SK-N-SH treated with all-trans-retinoic acid at 6 μM for 48 hours (cell line): ENCODE measurements around the gene KCND2.

Experiments
- ARNTL ChIP-seq: fragments of 450-650 bp; formaldehyde crosslinking; IDR thresholded peaks from 2 replicates; pipeline ENCODE4 v1.5.0; 2020; ENCODE audit warnings: low read depth, mild to moderate bottlenecking, moderate library complexity, borderline replicate concordance
- CSRNP3 ChIP-seq: fragments of 250-450 bp; sonication (Bioruptor Pico); IDR thresholded peaks from 2 replicates; pipeline ENCODE4 v1.5.1; 2021; ENCODE audit warnings: mild to moderate bottlenecking, moderate library complexity
- ESRRG ChIP-seq: fragments of 250-450 bp; sonication (Bioruptor Pico); IDR thresholded peaks from 2 replicates; pipeline ENCODE4 v1.6.1; 2021; ENCODE audit warnings: mild to moderate bottlenecking
- ISL1 ChIP-seq: fragments of 250-450 bp; sonication (Bioruptor Pico); IDR thresholded peaks from 2 replicates; pipeline ENCODE4 v2.1.2; 2022; ENCODE audit warnings: mild to moderate bottlenecking, moderate library complexity
- PATZ1 ChIP-seq: fragments of 250-450 bp; sonication (Bioruptor Pico); IDR thresholded peaks from 2 replicates; pipeline ENCODE4 v1.8.0; 2020; ENCODE audit warnings: mild to moderate bottlenecking, moderate library complexity, borderline replicate concordance
- POU6F1 ChIP-seq: fragments of 250-450 bp; sonication (Bioruptor Pico); IDR thresholded peaks from 2 replicates; pipeline ENCODE4 v1.8.0; 2021; ENCODE audit warnings: low read depth, mild to moderate bottlenecking, moderate library complexity, borderline replicate concordance
- RARB ChIP-seq: fragments of 250-450 bp; sonication (Bioruptor Pico); IDR thresholded peaks from 2 replicates; pipeline ENCODE4 v1.8.0; 2021; ENCODE audit warnings: mild to moderate bottlenecking, moderate library complexity
- SNAI2 ChIP-seq: fragments of 250-450 bp; sonication (Bioruptor Pico); IDR thresholded peaks from 2 replicates; pipeline ENCODE4 v1.5.0; 2020; ENCODE audit warnings: mild to moderate bottlenecking, moderate library complexity
- TCF4 ChIP-seq: fragments of 250-450 bp; sonication (Bioruptor Pico); IDR thresholded peaks from 2 replicates; pipeline ENCODE4 v1.8.0; 2021; ENCODE audit warnings: mild to moderate bottlenecking, moderate library complexity, borderline replicate concordance
- TSHZ2 ChIP-seq: fragments of 250-450 bp; sonication (Bioruptor Pico); IDR thresholded peaks from 2 replicates; pipeline ENCODE4 v1.5.0; 2020; ENCODE audit warnings: mild to moderate bottlenecking, moderate library complexity
- ZFP3 ChIP-seq: fragments of 250-450 bp; sonication (Bioruptor Pico); IDR thresholded peaks from 2 replicates; pipeline ENCODE4 v1.5.0; 2020; ENCODE audit warnings: mild to moderate bottlenecking, moderate library complexity
- ZFP30 ChIP-seq: fragments of 450-650 bp; formaldehyde crosslinking; IDR thresholded peaks from 2 replicates; pipeline ENCODE4 v1.5.0; 2022; ENCODE audit warnings: mild to moderate bottlenecking, moderate library complexity
- ZNF565 ChIP-seq: fragments of 450-650 bp; formaldehyde crosslinking; conservative IDR thresholded peaks from 2 replicates; pipeline ENCODE4 v1.5.0; 2020; ENCODE audit warnings: low read depth, mild to moderate bottlenecking, moderate library complexity

GRCh38 chr7:120256344-120257070 lies 16.5 kb upstream of the KCND2 start:
- TF ChIP-seq ZFP30 (CRISPR knock-in tag) (no peak), ISL1 (CRISPR knock-in tag) (no peak), SNAI2 (CRISPR knock-in tag) (no peak), POU6F1 (CRISPR knock-in tag) (no peak), TCF4 (CRISPR knock-in tag) (no peak), ZFP3 (no peak), ZNF565 (no peak), TSHZ2 (CRISPR knock-in tag) (no peak), CSRNP3 (CRISPR knock-in tag) (no peak), ESRRG (CRISPR knock-in tag) (no peak), ARNTL (CRISPR knock-in tag) (no peak), PATZ1 (CRISPR knock-in tag) (no peak), RARB (CRISPR knock-in tag) (no peak)
